ENCODE data around the gene TJP2. TPM values are rescaled to one million over a fixed set of nuclear protein-coding genes. Genes with fewer than 3 reads are reported as not detected.

TJP2 gene
- total and polyA plus RNA-seq, 10 of the 15 experiments (the other 5 are each of a cell fraction or from before 2014, with no cell fraction given): 6.4 to 59.9 (median 29.7) TPM

DNA sequence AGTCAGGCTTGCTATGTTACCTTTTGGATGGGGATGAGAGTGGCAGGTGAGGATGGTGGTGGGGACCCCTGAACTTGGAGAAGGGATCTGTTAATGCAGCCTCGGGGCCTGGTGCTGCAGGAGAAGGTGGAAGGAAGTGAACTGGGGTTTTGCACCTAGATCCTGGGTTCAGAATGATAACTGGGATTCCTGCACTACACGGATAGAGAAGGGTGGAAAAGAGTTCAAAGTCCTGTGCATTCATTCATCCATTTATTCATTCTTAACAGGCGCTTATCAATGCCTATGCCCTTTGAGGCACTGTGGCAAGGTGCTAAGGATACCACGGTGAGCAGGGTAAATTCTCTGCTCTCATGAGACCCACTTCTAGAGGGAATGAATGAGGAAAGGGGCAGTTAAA, 41.7 kb upstream of the TJP2 start:
- TF ChIP-seq ELK1 (IDR thresholded peaks at IDR 0.05; ENCODE audit: low read depth, low read length) (no peak), SREBF1 (IDR thresholded peaks at IDR 0.05; ENCODE audit: low read length) (no peak), HSF1 (IDR thresholded peaks at IDR 0.05; ENCODE audit: low read depth, low read length) (no peak), YY1 (IDR thresholded peaks at IDR 0.05; ENCODE audit: low read depth, low read length) (no peak), BCL3 (IDR thresholded peaks at IDR 0.05; ENCODE audit: borderline replicate concordance, insufficient read depth, low read depth, low read length, poor library complexity, severe bottlenecking) (no peak), BCL11A (IDR thresholded peaks at IDR 0.05; ENCODE audit: low read depth, low read length) (no peak), MTA3 (IDR thresholded peaks at IDR 0.05; ENCODE audit: borderline replicate concordance, low read length) (no peak)
- CTCF ChIA-PET: no interaction called here

More for the DNA sequence above, 41.7 kb upstream of the TJP2 start:
- H2AFZ ChIP-seq (ENCODE audit: control insufficient read depth, low read depth, low read length): no peak overlapping the region
- H3K9ac ChIP-seq (ENCODE audit: control insufficient read depth, insufficient read depth, low read length): no peak overlapping the region
- ChIA-PET RAD21 (ENCODE audit: unreplicated experiment) (no interaction called here), SMC1A (ENCODE audit: uncharacterized antibody, unreplicated experiment) (interaction anchor here (0.7 kb wide), 1 partner anchor 742 kb away, joined by 3 read pairs; no protein-coding TSS in a partner anchor), POLR2A (no interaction called here)
- H3K9me3 ChIP-seq (replicated peaks; ENCODE audit: control insufficient read depth, insufficient read depth, low read length): no peaks in the 10 kb centered on the region
- in situ Hi-C loops (cut with MboI) (no loop called here), intact Hi-C loops (cut with micrococcal nuclease; ENCODE audit: unreplicated experiment) (no loop called here)
- H3K4me2 ChIP-seq (ENCODE audit: control insufficient read depth, insufficient read depth): no peak overlapping the region
- H3K79me2 ChIP-seq (ENCODE audit: control insufficient read depth, insufficient read depth, low read length): no peaks in the 10 kb centered on the region
- H3K27ac ChIP-seq (ENCODE audit: control insufficient read depth, insufficient read depth): no peak overlapping the region
- ATAC-seq (no peak), DNase-seq (ENCODE audit: low read depth, low spot score) (no peak), FAIRE-seq (no peak)
- no peaks in the 10 kb centered on the region for H3K4me1 ChIP-seq (ENCODE audit: control insufficient read depth, insufficient read depth, low read length)
- 57% methylated on average over 4 of the region's 4 CpGs for WGBS (ENCODE audit: insufficient coverage, insufficient replicate concordance, low lambda C conversion rate, missing lambda C conversion rate)
- no peaks in the 10 kb centered on the region for H4K20me1 ChIP-seq (ENCODE audit: control insufficient read depth, insufficient read depth)
- H3K4me3 ChIP-seq: no peak overlapping the region
- no TSS peak for BruUV-seq (replicated peaks)
- no peaks in the 10 kb centered on the region for H3K36me3 ChIP-seq (ENCODE audit: control insufficient read depth in 2 of 2, insufficient read depth in 2 of 2, low read length in 1 of 2)
- no peaks in the 10 kb centered on the region; a peak in 2 of 4 replicates for H3K27me3 ChIP-seq (replicated peaks in 1 of 2; ENCODE audit: control insufficient read depth in 2 of 2, insufficient read depth in 2 of 2, low read length in 1 of 2)

Data from GM12878 (cell line).